SJSA1 (cell line): ENCODE measurements around the gene EXOC3L2. TPM values are rescaled to one million over a fixed set of nuclear protein-coding genes. Genes with fewer than 3 reads are reported as not detected.
A peak's percentile ranks its signal among the peaks of the same experiment; 100 is the strongest.

ENCODE experiments used
- DNase-seq, 2 experiments: peaks; one replicate each; pipeline ENCODE4 v3.0.0-alpha.2; 2015 to 2020; ENCODE audit warnings: low spot score in 2 of 2, low read depth in 1 of 2
- H3K27ac ChIP-seq: fragments of 250-450 bp; sonication (Bioruptor Pico); 2 replicates; pipeline ENCODE4 v1.5.1; 2020; ENCODE audit warnings: mild to moderate bottlenecking, moderate library complexity
- H3K27me3 ChIP-seq: fragments of 250-450 bp; sonication (Bioruptor Pico); replicated peaks from 2 replicates; pipeline ENCODE4 v1.5.1; 2020; ENCODE audit warnings: mild to moderate bottlenecking, moderate library complexity
- H3K36me3 ChIP-seq: fragments of 250-450 bp; sonication (Bioruptor Pico); 2 replicates; pipeline ENCODE4 v1.5.1; 2020; ENCODE audit warnings: mild to moderate bottlenecking
- H3K4me1 ChIP-seq: fragments of 250-450 bp; sonication (Bioruptor Pico); replicated peaks from 2 replicates; pipeline ENCODE4 v1.6.1; 2021; ENCODE audit warnings: mild to moderate bottlenecking
- H3K4me3 ChIP-seq: fragments of 250-450 bp; sonication (Bioruptor Pico); 2 replicates; pipeline ENCODE4 v1.5.1; 2020; ENCODE audit warnings: mild to moderate bottlenecking
- H3K9me3 ChIP-seq: fragments of 250-450 bp; sonication (Bioruptor Pico); replicated peaks from 2 replicates; pipeline ENCODE4 v1.5.1; 2020; ENCODE audit warnings: mild to moderate bottlenecking
- total RNA-seq: library from RNA; depleted of rRNA; stranded (reverse); fragments of >200 nt; shearing (Covaris generic); gene quantifications from 2 replicates; pipeline ENCODE4 v1.2.3, GENCODE V29; 2014

Gene EXOC3L2
- total RNA-seq, 1 experiment from 2014 or later: 0.05 TPM

- DNase-seq: no peak
- Histone ChIP-seq H3K9me3 (no peaks in the 10 kb centered on the region), H3K27ac (no peak overlapping the region), H3K36me3 (no peaks in the 10 kb centered on the region), H3K4me3 (no peak overlapping the region), H3K4me1 (no peaks in the 10 kb centered on the region), H3K27me3 (no peaks in the 10 kb centered on the region)
These were observed 44.6 kb downstream of the EXOC3L2 start for GRCh38 chr19:45200568-45200967.

- no peak for DNase-seq
- no peak overlapping the region for H3K4me3 ChIP-seq
- H3K36me3 ChIP-seq: no peaks in the 10 kb centered on the region
- no peaks in the 10 kb centered on the region for H3K27me3 ChIP-seq
- no peaks in the 10 kb centered on the region for H3K4me1 ChIP-seq
- no peaks in the 10 kb centered on the region for H3K9me3 ChIP-seq
- no peak overlapping the region for H3K27ac ChIP-seq
These were observed 49.4 kb downstream of the EXOC3L2 start for GRCh38 chr19:45195764-45196163.

- Histone ChIP-seq H3K36me3 (no peaks in the 10 kb centered on the region), H3K4me3 (no peak overlapping the region), H3K9me3 (no peaks in the 10 kb centered on the region), H3K4me1 (no peaks in the 10 kb centered on the region), H3K27me3 (no peaks in the 10 kb centered on the region), H3K27ac (no peak overlapping the region)
- no peak for DNase-seq
These were observed 53.8 kb downstream of the EXOC3L2 start for GRCh38 chr19:45191375-45191774.

- DNase-seq: no peak
- H3K27ac ChIP-seq: no peak overlapping the region
These were observed 55.2 kb downstream of the EXOC3L2 start for GRCh38 chr19:45189971-45190370.

GRCh38 chr19:45187421-45188100, 57.6 kb downstream of the EXOC3L2 start:
- H3K36me3 ChIP-seq: no peaks in the 10 kb centered on the region
- H3K27ac ChIP-seq: no peak overlapping the region
- no peaks in the 10 kb centered on the region for H3K4me1 ChIP-seq
- DNase-seq: no peak
- H3K9me3 ChIP-seq: no peaks in the 10 kb centered on the region
- H3K4me3 ChIP-seq: no peak overlapping the region
- H3K27me3 ChIP-seq: no peaks in the 10 kb centered on the region

More at GRCh38 chr19:45189971-45190370, 55.2 kb downstream of the EXOC3L2 start:
- H3K27me3 ChIP-seq: no peaks in the 10 kb centered on the region
- no peaks in the 10 kb centered on the region for H3K36me3 ChIP-seq
- H3K4me1 ChIP-seq: no peaks in the 10 kb centered on the region
- no peak overlapping the region for H3K4me3 ChIP-seq
- H3K9me3 ChIP-seq: no peaks in the 10 kb centered on the region

- Histone ChIP-seq H3K4me3 (no peak overlapping the region), H3K27ac (no peak overlapping the region), H3K27me3 (no peaks in the 10 kb centered on the region), H3K4me1 (no peaks in the 10 kb centered on the region), H3K36me3 (no peaks in the 10 kb centered on the region), H3K9me3 (no peaks in the 10 kb centered on the region)
- DNase-seq: no peak
These were observed 58.5 kb downstream of the EXOC3L2 start for GRCh38 chr19:45186509-45187334.

- Histone ChIP-seq H3K9me3 (no peaks in the 10 kb centered on the region), H3K36me3 (peaks cover 10% of the 10 kb centered on the region), H3K27ac (no peak overlapping the region)
These were observed 61.1 kb downstream of the EXOC3L2 start for GRCh38 chr19:45184115-45184514.

GRCh38 chr19:45182758-45183157, 62.4 kb downstream of the EXOC3L2 start:
- Histone ChIP-seq H3K27me3 (no peaks in the 10 kb centered on the region), H3K36me3 (peaks cover 10% of the 10 kb centered on the region)

More at GRCh38 chr19:45184115-45184514, 61.1 kb downstream of the EXOC3L2 start:
- DNase-seq: no peak
- no peaks in the 10 kb centered on the region for H3K27me3 ChIP-seq
- peaks cover 9% of the 10 kb centered on the region for H3K4me1 ChIP-seq
- H3K4me3 ChIP-seq: no peak overlapping the region

GRCh38 chr19:45180936-45181335, 64.3 kb downstream of the EXOC3L2 start:
- peaks cover 10% of the 10 kb centered on the region for H3K36me3 ChIP-seq
- H3K4me3 ChIP-seq: no peak overlapping the region
- H3K9me3 ChIP-seq: no peaks in the 10 kb centered on the region
- H3K27ac ChIP-seq: no peak overlapping the region
- DNase-seq: no peak
- peaks cover 15% of the 10 kb centered on the region for H3K4me1 ChIP-seq
- no peaks in the 10 kb centered on the region for H3K27me3 ChIP-seq

More at GRCh38 chr19:45182758-45183157, 62.4 kb downstream of the EXOC3L2 start:
- Histone ChIP-seq H3K4me3 (no peak overlapping the region), H3K27ac (no peak overlapping the region), H3K4me1 (peaks cover 9% of the 10 kb centered on the region), H3K9me3 (no peaks in the 10 kb centered on the region)
- DNase-seq: no peak

- Histone ChIP-seq H3K9me3 (no peaks in the 10 kb centered on the region), H3K27ac (no peak overlapping the region), H3K4me3 (peak overlapping the region; percentile 61), H3K4me1 (peaks cover 15% of the 10 kb centered on the region), H3K36me3 (peaks cover 10% of the 10 kb centered on the region), H3K27me3 (no peaks in the 10 kb centered on the region)
- DNase-seq: no peak
These were observed 65.3 kb downstream of the EXOC3L2 start for GRCh38 chr19:45179892-45180370.

- no peaks in the 10 kb centered on the region for H3K9me3 ChIP-seq
- H3K4me1 ChIP-seq: peaks cover 15% of the 10 kb centered on the region
- no peaks in the 10 kb centered on the region for H3K27me3 ChIP-seq
- peak overlapping the region; percentile 45 for H3K27ac ChIP-seq
- peaks cover 10% of the 10 kb centered on the region for H3K36me3 ChIP-seq
- H3K4me3 ChIP-seq: peak overlapping the region; percentile 61
- DNase-seq: no peak
These were observed 65.9 kb downstream of the EXOC3L2 start for GRCh38 chr19:45179072-45179891.

GRCh38 chr19:45178262-45179071, 66.7 kb downstream of the EXOC3L2 start, which contains the start of gene BLOC1S3:
BLOC1S3 (plus strand) TSS chr19:45178784; CDS start chr19:45179297, 513 bp downstream.
- H3K27me3 ChIP-seq: no peaks in the 10 kb centered on the region
- peak; percentile 99 to 100 for DNase-seq
- H3K4me3 ChIP-seq: peak within 1 kb of the TSS; percentile 61
- H3K9me3 ChIP-seq: no peaks in the 10 kb centered on the region
- peak within 1 kb of the TSS; percentile 74 for H3K27ac ChIP-seq
- peaks cover 15% of the 10 kb centered on the region for H3K4me1 ChIP-seq
- H3K36me3 ChIP-seq: peaks cover 10% of the 10 kb centered on the region
